ENCODE results near the gene ELP6.

ELP6 gene

GRCh38 chr3:47455806-47456452 lies 57.6 kb downstream of the ELP6 start:
- no peak for DNase-seq

- no peak for DNase-seq
These were observed 60.9 kb downstream of the ELP6 start for GRCh38 chr3:47452453-47453215.
